H1 (cell line): ENCODE measurements around the gene IPO13. TPM values are rescaled to one million over a fixed set of nuclear protein-coding genes. Genes with fewer than 3 reads are reported as not detected.

Experiments used
- CTCF ChIA-PET: fragments of 300-600 bp; sonication (Branson Sonifier 250); formaldehyde crosslinking; loops from one replicate; lab custom pipeline; 2021; ENCODE audit not compliant: partially characterized antibody; lab: Charles Lee
- POLR2A ChIA-PET: fragments of 300-600 bp; sonication (Branson Sonifier 250); formaldehyde crosslinking; loops from one replicate; lab custom pipeline; 2021; ENCODE audit warnings: inconsistent platforms; ENCODE audit not compliant: partially characterized antibody; lab: Charles Lee
- DNase-seq, 2 experiments: peaks; one replicate each; pipeline versions ENCODE4 v3.0.0 to v3.0.0-alpha.2; 2010 to 2022; ENCODE audit warnings: low spot score in 2 of 2, low read depth in 1 of 2, mixed read lengths in 1 of 2
- FAIRE-seq: peaks from 2 replicates; lab custom pipeline; 2011; peaks lifted over from hg19 to GRCh38; lab: Jason Lieb, UNC
- H2AFZ ChIP-seq: 2 replicates; pipeline ENCODE4 v1.8.1; 2012; ENCODE audit warnings: low read length, inconsistent platforms
- H2AK5ac ChIP-seq: 2 replicates; pipeline ENCODE4 v1.6.1; 2013; ENCODE audit warnings: low read depth, low read length
- H2BK120ac ChIP-seq: replicated peaks from 2 replicates; pipeline ENCODE3; 2013; ENCODE audit warnings: low read depth, low read length, inconsistent platforms
- H2BK12ac ChIP-seq: 2 replicates; pipeline ENCODE4 v1.6.1; 2013; ENCODE audit warnings: low read depth, low read length
- H2BK15ac ChIP-seq: 2 replicates; pipeline ENCODE4 v1.6.1; 2013; ENCODE audit warnings: low read length
- H2BK20ac ChIP-seq: 2 replicates; pipeline ENCODE4 v1.6.1; 2013; ENCODE audit warnings: low read length
- H2BK5ac ChIP-seq: 2 replicates; pipeline ENCODE4 v1.6.1; 2013; ENCODE audit warnings: low read depth, low read length
- H3K14ac ChIP-seq: 2 replicates; pipeline ENCODE4 v1.6.1; 2013; ENCODE audit warnings: inconsistent platforms; ENCODE audit not compliant: insufficient read length
- H3K18ac ChIP-seq: 2 replicates; pipeline ENCODE4 v1.6.1; 2013; ENCODE audit warnings: low read length; ENCODE audit errors: extremely low read depth
- H3K23ac ChIP-seq: 2 replicates; pipeline ENCODE4 v1.6.1; 2013; ENCODE audit warnings: inconsistent platforms; ENCODE audit not compliant: insufficient read length
- H3K23me2 ChIP-seq: 2 replicates; pipeline ENCODE4 v1.6.1; 2013; ENCODE audit warnings: low read depth, low read length
- H3K27ac ChIP-seq: 2 replicates; pipeline ENCODE4 v1.6.1; 2011; ENCODE audit warnings: low read depth, low read length, inconsistent platforms
- H3K27me3 ChIP-seq, 4 experiments: replicated peaks in 1 of 4; 1 replicate in 1 of 4; 2 replicates in 3 of 4; pipeline versions ENCODE4 v1.6.1 to v1.8.1; 2011 to 2013; ENCODE audit warnings: low read length in 3 of 4, mild to moderate bottlenecking in 3 of 4, inconsistent platforms in 2 of 4, mixed read lengths in 2 of 4, moderate library complexity in 1 of 4; ENCODE audit not compliant: control insufficient read depth in 3 of 4, insufficient read depth in 3 of 4; ENCODE audit errors: extremely low read depth in 1 of 4
- H3K36me3 ChIP-seq, 4 experiments: 2 replicates each; pipeline versions ENCODE4 v1.6.1 to v1.8.1; 2011 to 2013; ENCODE audit warnings: mild to moderate bottlenecking in 4 of 4, low read length in 3 of 4, moderate library complexity in 2 of 4, control low read depth in 1 of 4, inconsistent platforms in 1 of 4; ENCODE audit not compliant: insufficient read depth in 4 of 4, control insufficient read depth in 2 of 4
- H3K4ac ChIP-seq: replicated peaks from 2 replicates; pipeline ENCODE3; 2013; ENCODE audit warnings: low read length, low read depth, mixed read lengths, inconsistent platforms; ENCODE audit not compliant: insufficient read length
- H3K4me1 ChIP-seq, 4 experiments: replicated peaks in 1 of 4; 1 replicate in 1 of 4; 2 replicates in 3 of 4; pipeline versions ENCODE4 v1.6.1 to v1.8.1; 2011 to 2013; ENCODE audit warnings: low read length in 3 of 4, inconsistent platforms in 2 of 4, mixed read lengths in 1 of 4; ENCODE audit not compliant: insufficient read depth in 4 of 4, control insufficient read depth in 3 of 4
- H3K4me2 ChIP-seq, 2 experiments: 2 replicates each; pipeline versions ENCODE4 v1.6.1 to v1.8.1; 2011 to 2013; ENCODE audit warnings: low read depth in 2 of 2, low read length in 2 of 2, control low read depth in 1 of 2, inconsistent platforms in 1 of 2, mild to moderate bottlenecking in 1 of 2; ENCODE audit not compliant: insufficient read depth in 1 of 2
- H3K4me3 ChIP-seq, 4 experiments: fragments of 200-600, 300-600 bp in 1 of 4; sonication (generic), shearing (Covaris generic), sonication (Bioruptor Twin) in 1 of 4; 2 replicates each; pipeline versions ENCODE4 v1.5.1 to v1.8.1; 2011 to 2016; ENCODE audit warnings: low read length in 4 of 4, low read depth in 3 of 4, control low read depth in 2 of 4, inconsistent platforms in 2 of 4, mild to moderate bottlenecking in 2 of 4, mixed read lengths in 1 of 4, moderate library complexity in 1 of 4; ENCODE audit not compliant: insufficient read depth in 2 of 4; ENCODE audit errors: extremely low read depth in 1 of 4
- H3K56ac ChIP-seq: replicated peaks from 2 replicates; pipeline ENCODE3; 2013; ENCODE audit warnings: low read depth, mild to moderate bottlenecking, mixed read lengths, low read length, inconsistent platforms; ENCODE audit not compliant: insufficient read length
- H3K79me1 ChIP-seq: 2 replicates; pipeline ENCODE4 v1.6.1; 2013; ENCODE audit warnings: low read depth, low read length, control low read depth
- H3K79me2 ChIP-seq, 2 experiments: 2 replicates each; pipeline versions ENCODE4 v1.6.1 to v1.8.1; 2012 to 2013; ENCODE audit warnings: low read length in 2 of 2, mild to moderate bottlenecking in 2 of 2, inconsistent platforms in 1 of 2; ENCODE audit not compliant: insufficient read depth in 2 of 2, control insufficient read depth in 1 of 2
- H3K9ac ChIP-seq, 4 experiments: replicated peaks in 1 of 4; 1 replicate in 1 of 4; 2 replicates in 3 of 4; pipeline versions ENCODE4 v1.6.1 to v1.8.1; 2011 to 2013; ENCODE audit warnings: low read depth in 3 of 4, low read length in 3 of 4, control low read depth in 2 of 4, mild to moderate bottlenecking in 2 of 4, moderate library complexity in 2 of 4, inconsistent platforms in 1 of 4; ENCODE audit errors: extremely low read depth in 1 of 4
- H3K9me3 ChIP-seq, 2 experiments: 2 replicates each; pipeline versions ENCODE4 v1.6.1 to v1.8.1; 2012 to 2013; ENCODE audit warnings: mild to moderate bottlenecking in 2 of 2, moderate library complexity in 2 of 2, control low read depth in 1 of 2, inconsistent platforms in 1 of 2, low read depth in 1 of 2, low read length in 1 of 2, mixed read lengths in 1 of 2; ENCODE audit not compliant: insufficient read depth in 2 of 2
- H4K20me1 ChIP-seq, 2 experiments: replicated peaks in 1 of 2; 2 replicates each; pipeline versions ENCODE3 to v1.8.1; 2011 to 2013; ENCODE audit warnings: inconsistent platforms in 2 of 2, low read length in 2 of 2, mild to moderate bottlenecking in 1 of 2; ENCODE audit not compliant: insufficient read depth in 2 of 2, control insufficient read depth in 1 of 2
- H4K5ac ChIP-seq: 2 replicates; pipeline ENCODE4 v1.6.1; 2013; ENCODE audit warnings: low read length, low read depth, mixed read lengths, inconsistent platforms; ENCODE audit not compliant: insufficient read length
- H4K8ac ChIP-seq: 2 replicates; pipeline ENCODE4 v1.8.0; 2013; ENCODE audit warnings: mild to moderate bottlenecking, moderate library complexity, low read length, inconsistent platforms; ENCODE audit not compliant: insufficient read depth; ENCODE audit errors: extremely low read depth
- H4K91ac ChIP-seq: replicated peaks from 2 replicates; pipeline ENCODE3; 2013; ENCODE audit warnings: low read length, mixed read lengths, inconsistent platforms; ENCODE audit not compliant: insufficient read length
- CBX5 ChIP-seq: fragments of 300-800, 300-1000 bp; sonication (generic); IDR thresholded peaks from 2 replicates; pipeline ENCODE4 v1.7.1; 2016; ENCODE audit warnings: antibody characterized with exemption, low read length, low read depth
- EGR1 ChIP-seq: IDR thresholded peaks from 2 replicates; pipeline ENCODE4 v1.6.1; 2011; ENCODE audit warnings: low read depth, low read length, borderline replicate concordance
- HDAC2 ChIP-seq, 2 experiments: fragments of 300-600 bp in 1 of 2; sonication (generic) in 1 of 2; IDR thresholded peaks; 2 replicates each; pipeline ENCODE4 v1.6.1; 2011 to 2012; ENCODE audit warnings: low read depth in 2 of 2, low read length in 2 of 2, mild to moderate bottlenecking in 2 of 2, moderate library complexity in 2 of 2, borderline replicate concordance in 1 of 2, inconsistent platforms in 1 of 2
- TEAD4 ChIP-seq: IDR thresholded peaks from 2 replicates; pipeline ENCODE4 v1.6.1; 2012; ENCODE audit warnings: low read depth, low read length, inconsistent platforms, mixed read lengths
- WGBS, 2 experiments: shearing (Covaris generic) in 1 of 2; methylation state at CpG; one replicate each; pipeline versions ENCODE4 v1.1.6 to v1.1.7; 2013 to 2015; ENCODE audit warnings: low lambda C conversion rate in 2 of 2, mixed read lengths in 2 of 2, inconsistent platforms in 1 of 2, low coverage in 1 of 2, missing lambda C conversion rate in 1 of 2; ENCODE audit not compliant: insufficient replicate concordance in 2 of 2, insufficient coverage in 1 of 2, insufficient read length in 1 of 2; ENCODE audit errors: extremely low coverage in 1 of 2, missing lambda C conversion rate in 1 of 2; 5-methylcytosine and 5-hydroxymethylcytosine counted together
- polyA plus RNA-seq, 7 experiments: library from polyadenylated mRNA; depleted of rRNA in 3 of 7; stranded (reverse) in 5 of 7; unstranded in 2 of 7; fragments of >200 nt in 5 of 7; fragments of 200-250 nt in 2 of 7; gene quantifications; 1 replicate in 5 of 7; 2 replicates in 1 of 7; 4 replicates in 1 of 7; pipeline versions ENCODE4 v1.2.1 to v1.2.3, GENCODE V29; 2011 to 2013; ENCODE audit warnings: missing spikeins in 2 of 7, mixed read lengths in 2 of 7
- total RNA-seq: library from RNA; stranded (reverse); fragmentation: NEBNext Ultra II Directional; extraction: Animal tissue kit (Norgen Biotek cat#: 25700); gene quantifications from 2 replicates; pipeline ENCODE4 v1.2.1, GENCODE V29; 2021

IPO13 gene
- total and polyA plus RNA-seq, 2 of the 8 experiments (the other 6 are each of a cell fraction or from before 2014, with no cell fraction given), result 23.0 to 27.0 TPM

- Histone ChIP-seq H2BK120ac (no peak overlapping the region), H2BK20ac (no peak overlapping the region), H3K79me1 (peaks cover 6% of the 10 kb centered on the region), H3K36me3 (no peaks in the 10 kb centered on the region; a peak in 1 of 8 replicates), H2BK5ac (no peak overlapping the region), H3K27me3 (no peaks in the 10 kb centered on the region), H3K79me2 (0 out of 4 replicates have a peak, but pooled peaks cover 0 to 4% of the 10 kb centered on the region in 2 experiments), H3K23ac (no peak overlapping the region), H3K9ac (no peak overlapping the region; a peak in 1 of 7 replicates), H3K4ac (no peak overlapping the region), H3K27ac (no peak overlapping the region), H3K9me3 (no peaks in the 10 kb centered on the region), H4K91ac (no peak overlapping the region), H2AK5ac (no peak overlapping the region), H3K4me2 (no peak overlapping the region), H2AFZ (no peak overlapping the region), H2BK15ac (no peak overlapping the region), H3K4me3 (no peak overlapping the region), H3K18ac (no peak overlapping the region), H3K4me1 (peaks cover 3 to 10% (median 6%) of the 10 kb centered on the region in 4 experiments; a peak in 6 of 7 replicates), H3K14ac (no peak overlapping the region), H4K8ac (no peak overlapping the region), H2BK12ac (no peak overlapping the region), H4K20me1 (peaks cover 0 to 8% of the 10 kb centered on the region in 2 experiments), H4K5ac (no peak overlapping the region), H3K23me2 (peaks cover 3% of the 10 kb centered on the region; the same call in 1 of the 2 replicates), H3K56ac (no peak overlapping the region)
- TF ChIP-seq CBX5 (no peak), EGR1 (no peak), TEAD4 (no peak), HDAC2 (IDR thresholded peaks at IDR 0.05; ENCODE audit: borderline replicate concordance in 1 of 2, low read depth in 2 of 2, low read length in 2 of 2) (no peak)
- FAIRE-seq (no peak), DNase-seq (no peak)
- WGBS, 2 experiments, result 84% methylated on average over 4 of the region's 4 CpGs; no CpG with 5 or more reads in 1 of the 2 experiments
- CTCF ChIA-PET, result interaction anchor here (0.6 to 10.8 kb wide), 8 partner anchors 17 to 185 kb away, joined by 3 to 151 read pairs (median 6); partner anchors contain the start of gene ARTN
- POLR2A ChIA-PET, result interaction anchor here (0.8 to 6.8 kb wide), 4 partner anchors 11 to 188 kb away, joined by 3 to 29 read pairs (median 5); partner anchors contain the start of gene DPH2
Measured at GRCh38 chr1:43951021-43951985, 4.6 kb downstream of the IPO13 start.
